Head of caudate nucleus (tissue), 42 donors: ENCODE measurements around the gene PHF12.

Experiments
- DNase-seq, 42 donors: peaks; one replicate each; pipeline versions ENCODE4 v3.0.0 to v3.0.0-alpha.2; 2020 to 2021; ENCODE audit warnings: mixed read lengths in 7 of 42
- intact Hi-C: fragments of 100-400 bp; cut with DNase I; formaldehyde crosslinking; loops from one replicate; pipeline ENCODE4 v1.15.0; 2022

Gene PHF12

GRCh38 chr17:28958820-28959455 lies 7.6 kb upstream of the PHF12 start:
- intact Hi-C loops, result no loop called here
- DNase-seq, result peak in 1 of 42 donors; percentile 16

- intact Hi-C loops, result no loop called here
- DNase-seq, result peak in 2 of 42 donors; percentile 2 to 10
These were observed 6.7 kb upstream of the PHF12 start for GRCh38 chr17:28957992-28958355.

DNA sequence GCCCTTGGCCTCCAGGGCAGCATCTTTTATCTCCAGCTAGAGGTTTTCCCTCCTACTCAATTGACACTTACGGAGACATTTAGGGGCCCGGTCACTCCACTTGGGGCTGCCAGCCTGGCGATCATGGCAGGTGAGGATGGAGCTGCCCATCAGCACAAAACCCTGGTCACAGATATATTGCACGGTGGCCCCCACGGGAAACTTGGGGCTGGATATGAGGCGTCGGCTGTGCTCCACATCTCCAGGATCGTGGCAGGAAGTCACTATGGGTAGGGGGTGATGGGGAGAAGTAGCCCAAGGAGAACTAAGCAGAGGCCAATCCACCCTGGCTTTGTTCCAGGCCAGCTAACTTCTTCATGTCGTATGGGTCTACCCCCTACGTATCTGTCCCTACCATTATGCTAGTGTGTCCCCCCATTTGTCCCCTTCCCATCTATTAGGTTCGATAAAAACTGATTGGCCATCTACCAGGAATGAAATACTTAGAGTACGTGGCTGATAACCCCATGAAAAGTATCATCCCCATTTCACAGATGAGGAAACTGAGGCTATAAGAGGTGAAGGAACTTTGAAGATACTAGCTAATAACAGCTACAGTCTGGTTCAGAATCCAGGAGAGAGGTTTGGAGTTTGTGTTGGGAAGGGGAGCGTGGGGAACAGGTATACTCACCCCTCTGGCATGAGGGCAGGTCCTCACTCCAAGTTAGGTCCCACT lies 6.1 kb upstream of the PHF12 start:
- intact Hi-C loops, result no loop called here
- peak in 2 of 42 donors; percentile 9 to 22 for DNase-seq

GRCh38 chr17:28956861-28957260 lies 5.5 kb upstream of the PHF12 start:
- intact Hi-C loops, result no loop called here
- peak in 2 of 42 donors; percentile 9 to 22 for DNase-seq

- intact Hi-C loops, result no loop called here
- DNase-seq, result peak in 11 of 42 donors; percentile 16 to 70 (median 44)
These were observed 4.8 kb upstream of the PHF12 start for GRCh38 chr17:28956112-28956511.

DNA sequence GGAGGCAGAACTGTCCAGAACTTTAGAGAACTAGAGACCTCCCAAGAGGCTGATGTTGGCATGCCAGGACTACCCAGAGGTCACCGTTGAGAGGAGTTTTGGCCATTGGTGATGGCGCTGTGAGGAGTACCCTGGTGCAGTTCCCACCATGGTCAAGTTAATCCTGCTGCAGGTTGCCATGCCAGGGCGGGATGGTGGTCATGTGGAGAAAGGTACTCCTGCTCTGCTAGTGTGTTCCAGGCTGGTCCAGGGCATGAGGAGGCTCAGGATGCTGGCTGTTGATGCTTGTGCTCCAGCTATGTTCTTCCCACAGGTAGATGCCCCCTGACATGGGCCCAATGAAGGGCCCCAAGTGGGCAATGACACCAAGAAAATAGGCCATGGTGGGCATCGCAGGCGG lies 4.1 kb upstream of the PHF12 start:
- DNase-seq, result peak in 2 of 42 donors; percentile 14 to 32
- intact Hi-C loops, result no loop called here

DNA sequence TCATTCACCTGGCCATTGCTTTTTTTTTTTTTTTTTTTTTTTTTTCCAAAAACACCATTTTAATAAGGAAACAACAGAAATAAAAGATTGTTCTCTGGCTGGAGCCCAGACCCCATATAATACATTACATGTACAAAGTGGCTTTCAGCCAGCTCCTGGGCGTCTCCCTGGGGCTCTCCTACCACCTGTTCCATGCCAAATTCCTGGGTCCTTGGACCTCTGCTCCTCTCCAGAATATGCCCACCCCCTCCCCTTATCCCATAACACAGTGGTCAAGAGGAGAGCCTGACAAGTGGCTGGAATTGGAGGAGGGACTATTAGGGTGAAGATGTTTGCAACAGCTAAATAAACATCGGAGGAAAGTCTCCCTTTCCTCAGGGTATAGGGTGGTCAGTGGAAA lies 3.6 kb upstream of the PHF12 start:
- peak in 3 of 42 donors; percentile 3 to 11 (median 6) for DNase-seq
- intact Hi-C loops, result loop anchor here (5.0 kb wide), 1 partner anchor 228 kb away; the partner anchor contains the start of genes NEK8 and TLCD1

GRCh38 chr17:28953444-28954118 lies 2.3 kb upstream of the PHF12 start:
- peak in 34 of 42 donors; percentile 18 to 86 (median 64) for DNase-seq
- intact Hi-C loops, result loop anchor here (5.0 kb wide), 1 partner anchor 226 kb away; the partner anchor contains the start of genes NEK8 and TLCD1

- intact Hi-C loops, result loop anchor here (5.0 kb wide), 1 partner anchor 225 kb away; the partner anchor contains the start of genes NEK8 and TLCD1
- peak; percentile 93 to 100 (median 99) for DNase-seq
These were observed 965 bp upstream of the PHF12 start for GRCh38 chr17:28951991-28952975.

- peak in 2 of 42 donors; percentile 27 to 39 for DNase-seq
- intact Hi-C loops, result loop anchor here (5.0 kb wide), 1 partner anchor 224 kb away; the partner anchor contains the start of genes NEK8 and TLCD1
These were observed 428 bp downstream of the PHF12 start for GRCh38 chr17:28950752-28951427.

DNA sequence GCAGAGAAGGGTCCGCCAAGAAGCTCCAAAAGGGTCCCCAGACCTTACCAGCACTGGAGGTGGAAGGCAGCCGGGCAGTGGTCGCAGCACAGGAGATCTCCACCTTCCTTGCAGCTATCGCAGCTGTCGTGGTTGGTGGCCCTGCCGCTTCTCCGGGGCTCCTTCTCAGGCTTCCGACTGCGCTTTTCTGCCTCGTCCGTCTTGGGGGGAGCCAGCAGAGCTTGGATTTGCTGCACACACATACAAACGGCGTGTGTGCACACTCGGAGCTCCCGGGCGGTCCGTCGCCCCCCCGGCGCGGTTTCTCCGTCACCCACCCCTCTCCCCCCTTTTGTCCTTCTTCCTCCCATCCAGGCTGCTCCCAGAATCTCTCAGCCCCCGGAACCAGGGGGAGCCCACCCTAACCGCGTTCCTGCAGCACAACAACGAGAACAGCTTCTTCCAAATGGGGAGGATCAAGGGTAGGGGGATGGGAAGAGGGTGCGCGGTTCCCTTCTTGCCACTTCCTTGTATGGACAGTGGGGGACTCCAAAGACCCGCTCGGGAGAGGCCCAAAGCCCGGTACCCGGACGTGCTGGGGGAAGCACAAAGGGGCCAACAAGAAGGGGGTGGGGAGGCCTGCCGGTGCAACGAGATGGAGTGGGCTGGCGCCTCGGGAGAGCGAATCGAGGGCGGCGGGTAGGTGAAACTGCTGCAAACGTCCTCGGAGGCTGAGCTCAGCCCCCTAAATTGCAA lies 1.1 kb downstream of the PHF12 start:
- intact Hi-C loops, result loop anchor here (5.0 kb wide), 1 partner anchor 223 kb away; the partner anchor contains the start of genes NEK8 and TLCD1
- peak in 38 of 42 donors; percentile 28 to 72 (median 54) for DNase-seq

DNA sequence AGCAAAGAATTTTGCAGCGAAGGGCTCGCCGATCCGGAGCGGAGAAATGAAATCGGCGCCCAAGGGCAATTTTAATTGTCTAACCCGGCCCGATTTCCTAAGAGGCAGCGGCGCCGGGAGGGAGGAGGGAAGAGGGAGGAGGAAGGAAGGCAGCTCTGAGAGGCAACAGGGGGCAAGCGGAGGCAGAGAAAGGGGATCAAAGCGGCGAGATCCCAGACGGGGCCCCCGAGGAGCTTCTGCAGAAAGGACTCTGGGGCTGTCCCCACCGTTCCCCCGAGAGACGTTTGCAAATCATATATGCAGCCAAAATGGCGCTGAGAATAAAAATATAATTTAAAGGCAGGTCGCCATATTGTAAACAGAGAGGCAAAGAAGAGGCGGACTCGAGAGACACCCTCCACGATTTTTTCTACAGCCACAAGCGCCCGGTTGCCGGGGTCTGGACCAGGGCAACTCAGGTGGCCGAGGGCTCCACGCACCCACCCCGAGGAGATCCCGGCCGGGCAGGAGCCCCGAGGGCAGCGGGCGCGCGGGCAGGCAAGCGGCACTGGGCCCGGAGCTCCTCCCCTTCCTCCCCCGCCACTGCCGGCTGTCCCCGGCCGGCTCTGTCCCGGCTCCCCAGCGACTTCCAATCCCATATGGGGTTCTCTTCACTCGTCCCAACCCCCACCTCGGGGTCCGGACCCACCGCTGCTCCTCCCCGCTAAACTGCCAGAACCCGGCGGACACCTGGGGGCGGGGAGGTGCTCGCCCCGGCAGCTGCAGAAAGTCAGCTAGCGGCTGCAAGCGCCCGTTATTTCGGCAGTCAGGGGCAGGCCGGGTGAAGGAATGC lies 1.9 kb downstream of the PHF12 start:
- DNase-seq, result peak; percentile 36 to 86 (median 72)
- intact Hi-C loops, result loop anchor here (5.0 kb wide), 2 partner anchors 47 to 222 kb away; partner anchors contain the start of genes DHRS13, NEK8 and TLCD1

DNA sequence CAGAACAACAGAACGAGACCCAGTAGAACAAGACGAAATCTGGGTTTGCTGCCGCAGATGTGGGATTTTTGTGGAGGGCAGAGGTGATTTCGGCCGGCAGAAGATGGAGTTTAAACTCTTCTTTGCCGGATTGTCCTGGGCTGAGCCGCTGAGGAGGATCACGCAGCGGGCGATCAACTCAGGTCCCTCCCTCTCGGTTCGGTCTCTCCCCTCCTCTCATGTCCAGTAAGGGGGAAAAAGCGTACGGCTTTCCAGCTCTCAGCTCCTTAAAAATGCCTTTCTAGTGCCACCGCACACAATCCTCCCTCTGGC lies 2.5 kb downstream of the PHF12 start:
- intact Hi-C loops, result loop anchor here (5.0 kb wide), 1 partner anchor 47 kb away; the partner anchor contains the start of gene DHRS13
- DNase-seq, result peak in 3 of 42 donors; percentile 17 to 51 (median 21)

DNA sequence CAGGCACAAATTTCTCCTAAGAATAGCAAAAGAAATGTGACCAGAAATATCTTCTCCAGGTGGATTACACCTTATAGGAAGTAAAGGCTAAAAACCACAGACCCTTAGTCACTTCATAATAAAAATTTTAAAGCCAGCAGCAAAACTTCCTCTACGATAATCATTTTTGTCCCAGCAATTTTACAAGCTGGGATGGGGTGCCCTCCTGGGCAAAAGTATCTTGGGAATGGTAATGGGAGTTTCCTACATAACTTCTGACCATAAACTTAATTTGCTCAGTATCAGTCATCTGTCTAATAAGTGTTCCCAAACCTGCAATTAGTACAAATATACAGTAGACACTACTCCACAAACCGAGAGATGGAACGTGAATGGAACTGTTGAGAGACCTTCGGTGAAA lies 3.0 kb downstream of the PHF12 start:
- intact Hi-C loops, result loop anchor here (5.0 kb wide), 1 partner anchor 46 kb away; the partner anchor contains the start of gene DHRS13

DNA sequence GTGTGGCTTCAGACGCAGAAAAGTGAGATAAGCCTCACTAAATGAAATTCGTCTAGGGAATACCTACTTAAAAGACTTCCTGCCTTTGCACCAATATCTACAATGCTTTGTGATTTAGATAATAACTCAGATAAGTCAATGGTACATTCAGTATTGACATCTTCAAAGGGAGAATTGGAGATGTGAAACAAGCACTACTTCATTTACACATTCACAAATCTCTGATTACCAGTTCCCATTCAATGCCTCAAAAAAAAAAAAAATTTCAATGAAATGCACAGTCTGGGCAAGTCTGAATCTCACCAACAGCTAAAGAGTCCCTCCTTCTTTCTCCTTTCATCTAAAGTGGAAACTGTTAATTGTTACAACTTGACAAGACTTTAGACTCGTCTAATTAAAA lies 3.7 kb downstream of the PHF12 start:
- no peak for DNase-seq
- intact Hi-C loops, result loop anchor here (5.0 kb wide), 1 partner anchor 45 kb away; the partner anchor contains the start of gene DHRS13

More for the DNA sequence above, 3.0 kb downstream of the PHF12 start:
- no peak for DNase-seq

GRCh38 chr17:28946239-28946638 lies 5.1 kb downstream of the PHF12 start:
- DNase-seq, result no peak
- intact Hi-C loops, result loop anchor here (5.0 kb wide), 1 partner anchor 44 kb away; the partner anchor contains the start of gene DHRS13
